Right lobe of liver (tissue), 6 donors: ENCODE data around the gene MPP7. TPM values are rescaled to one million over a fixed set of nuclear protein-coding genes. Genes with fewer than 3 reads are reported as not detected.
A peak's percentile ranks its signal among the peaks of the same experiment; 100 is the strongest.

Experiments used
- ATAC-seq, 4 donors: fragments of 200-7000 bp; cut with Tn5 transposase; one replicate each; pipeline ENCODE4 v1.9.1; 2020; ENCODE audit warnings: mild to moderate bottlenecking in 4 of 4, moderate library complexity in 4 of 4
- DNase-seq, 3 donors: peaks; one replicate each; pipeline ENCODE4 v3.0.0-alpha.2; 2020
- H3K27ac ChIP-seq, 3 donors: fragments of 200-600 bp; one replicate each; pipeline ENCODE4 v1.8.0; 2022
- H3K27me3 ChIP-seq, 2 donors: fragments of 200-600 bp; one replicate each; pipeline ENCODE4 v1.8.0; 2022
- H3K36me3 ChIP-seq, 4 donors: fragments of 200-600 bp; sonication (generic) in 1 of 4; one replicate each; pipeline versions ENCODE4 v1.5.1 to v1.8.0; 2017 to 2022; ENCODE audit warnings: control low read depth in 1 of 4
- H3K4me1 ChIP-seq, 4 donors: fragments of 200-600 bp; sonication (generic) in 1 of 4; one replicate each; pipeline versions ENCODE4 v1.5.1 to v1.8.0; 2017 to 2022; ENCODE audit warnings: control low read depth in 1 of 4
- H3K4me3 ChIP-seq, 3 donors: fragments of 200-600 bp; one replicate each; pipeline ENCODE4 v1.8.0; 2022
- H3K9me3 ChIP-seq, 4 donors: fragments of 200-600 bp; sonication (generic) in 1 of 4; one replicate each; pipeline versions ENCODE4 v1.5.1 to v1.8.0; 2017 to 2022; ENCODE audit warnings: control low read depth in 1 of 4
- CTCF ChIP-seq, 4 donors: fragments of 200-600 bp in 3 of 4; fragments of 450-650 bp in 1 of 4; IDR thresholded peaks; one replicate each; pipeline versions ENCODE4 v1.5.1 to v1.8.0; 2016 to 2022; ENCODE audit warnings: antibody characterized with exemption in 4 of 4, mild to moderate bottlenecking in 2 of 4
- POLR2A ChIP-seq: fragments of 450-650 bp; IDR thresholded peaks from one replicate; pipeline ENCODE4 v1.6.1; 2017; ENCODE audit warnings: antibody characterized with exemption, mild to moderate bottlenecking
- WGBS: methylation state at CpG from one replicate; pipeline ENCODE4 v1.1.6; 2018; ENCODE audit warnings: low coverage, low lambda C conversion rate; ENCODE audit not compliant: insufficient coverage; ENCODE audit errors: missing lambda C conversion rate; 5-methylcytosine and 5-hydroxymethylcytosine counted together
- intact Hi-C, 2 donors: fragments of 100-400 bp; cut with DNase I; formaldehyde crosslinking; loops; one replicate each; pipeline versions ENCODE4 v1.11.2 to v1.14.1; 2022
- total RNA-seq, 6 experiments: library from RNA; depleted of rRNA in 2 of 6; stranded (reverse); fragments of >200 nt in 2 of 6; fragmentation: NEBNext Ultra II Directional in 3 of 6; extraction: Animal tissue kit (Norgen Biotek cat#: 25700) in 3 of 6; gene quantifications; one replicate each; pipeline versions ENCODE4 v1.1.0 to v1.2.4, GENCODE V29; 2016 to 2023
- donor health status: DM: no; HTN: yes; CAD: no.
- donor health status: DM: no; HTN: no; CAD: no.
- donor health status: DM: no; HTN: no; CAD: no.
- donor health status: DM: no; HTN: yes; CAD: no.
- donor health status: DM: no; HTN: yes; CAD: no.

The MPP7 gene
- total RNA-seq, 6 experiments from 2014 or later: 1.9 to 4.2 (median 2.2) TPM

DNA sequence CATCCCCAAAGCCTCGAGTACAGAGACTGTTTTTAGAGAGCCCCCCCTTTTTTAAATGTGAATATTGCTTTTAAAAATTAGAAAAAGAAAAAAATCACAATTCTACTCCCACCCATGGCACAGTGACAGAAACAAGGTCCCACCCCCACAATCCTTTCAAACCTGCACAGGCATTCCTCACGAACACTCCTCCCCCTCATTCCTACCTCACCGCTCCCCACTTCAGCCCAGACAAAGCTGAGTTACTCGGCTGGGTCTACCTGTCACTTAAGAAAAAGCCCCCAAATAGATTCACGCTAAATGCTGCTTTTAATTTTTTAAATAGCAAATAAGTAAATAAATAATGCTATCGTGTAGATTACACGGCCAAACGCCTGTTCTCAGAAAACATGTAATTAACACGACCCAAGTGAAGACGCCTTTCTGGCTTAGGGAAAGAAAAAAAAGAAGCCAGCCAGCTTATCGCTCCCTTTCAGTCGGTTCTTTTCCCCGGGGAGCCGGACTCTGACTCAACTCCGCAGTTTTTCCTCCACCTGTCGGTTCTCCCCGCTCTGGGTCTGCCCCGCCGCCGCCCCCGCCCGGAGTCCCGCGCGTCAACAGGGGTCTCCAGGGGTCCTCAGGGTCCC, 739 bp downstream of the MPP7 start:
- intact Hi-C loops: no loop called here
- DNase-seq (no peak), ATAC-seq (peak in 1 of 4 donors; percentile 2)
- Histone ChIP-seq H3K4me3 (peak overlapping the region; percentile 85 to 100 (median 88)), H3K36me3 (no peaks in the 10 kb centered on the region), H3K4me1 (peaks cover 0 to 5% (median 0%) of the 10 kb centered on the region in 4 donors), H3K9me3 (no peaks in the 10 kb centered on the region), H3K27ac (peak overlapping the region; percentile 75 to 88 (median 84)), H3K27me3 (no peaks in the 10 kb centered on the region)
- TF ChIP-seq POLR2A (no peak), CTCF (IDR thresholded peaks at IDR 0.05) (no peak)
- 1% methylated on average over 17 of the region's 25 CpGs for WGBS

GRCh38 chr10:28300027-28300426, 2.8 kb downstream of the MPP7 start:
- Histone ChIP-seq H3K4me1 (peaks cover 0 to 5% (median 0%) of the 10 kb centered on the region in 4 donors), H3K4me3 (no peak overlapping the region), H3K36me3 (no peaks in the 10 kb centered on the region), H3K27ac (no peak overlapping the region), H3K27me3 (no peaks in the 10 kb centered on the region), H3K9me3 (no peaks in the 10 kb centered on the region)
- TF ChIP-seq CTCF (IDR thresholded peaks at IDR 0.05) (peak in 1 of 4 donors; percentile 4), POLR2A (no peak)
- intact Hi-C loops: no loop called here
- no peak for DNase-seq
- WGBS: 65% methylated on average over 2 of the region's 2 CpGs
- no peak for ATAC-seq

DNA sequence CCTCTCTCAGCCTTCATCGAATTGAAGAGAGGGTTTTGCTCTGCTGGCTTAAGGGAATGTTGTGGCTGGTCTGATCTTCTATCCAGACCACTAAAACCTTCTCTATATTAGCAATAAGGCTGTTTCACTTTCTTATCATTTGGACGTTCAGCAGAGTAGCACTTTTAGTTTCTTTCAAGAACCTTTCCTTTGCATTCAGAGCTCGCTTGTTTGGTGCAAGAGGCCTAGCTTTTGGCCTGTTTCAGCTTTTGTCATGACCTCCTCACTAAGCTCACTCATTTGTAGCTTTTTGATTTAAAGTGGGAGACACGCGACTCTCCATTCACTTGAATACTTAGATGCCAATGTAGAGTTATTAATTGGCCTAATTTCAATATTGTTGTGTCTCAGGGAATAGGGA, 3.9 kb downstream of the MPP7 start:
- intact Hi-C loops: no loop called here
- H3K36me3 ChIP-seq: no peaks in the 10 kb centered on the region
- 71% methylated on average over 5 of the region's 5 CpGs for WGBS
- H3K4me1 ChIP-seq: peaks cover 0 to 5% (median 0%) of the 10 kb centered on the region in 4 donors
- TF ChIP-seq POLR2A (no peak), CTCF (IDR thresholded peaks at IDR 0.05) (no peak)
- ATAC-seq (no peak), DNase-seq (no peak)
- H3K27ac ChIP-seq: no peak overlapping the region
- H3K4me3 ChIP-seq: no peak overlapping the region
- no peaks in the 10 kb centered on the region for H3K27me3 ChIP-seq
- no peaks in the 10 kb centered on the region for H3K9me3 ChIP-seq

DNA sequence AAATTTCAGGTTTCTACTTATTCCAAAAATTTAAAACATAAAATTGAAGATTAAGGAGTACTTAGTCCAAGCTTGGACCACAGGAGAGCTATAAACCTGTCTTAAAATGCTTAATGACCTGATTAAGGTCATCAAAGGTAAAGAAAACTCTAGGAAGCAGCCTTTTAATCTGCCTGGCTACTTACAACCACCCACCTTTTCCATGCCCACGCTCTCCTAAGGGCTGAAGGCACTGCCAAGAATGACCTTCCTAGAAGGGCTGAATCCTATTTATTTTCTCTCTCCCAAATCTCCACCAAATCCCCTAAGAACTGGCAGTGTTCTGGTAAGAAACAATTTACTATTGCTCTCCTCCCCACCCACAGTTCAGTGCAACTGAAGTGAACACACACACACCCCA, 6.8 kb downstream of the MPP7 start:
- no peaks in the 10 kb centered on the region for H3K9me3 ChIP-seq
- ATAC-seq (no peak), DNase-seq (no peak)
- no peak overlapping the region for H3K4me3 ChIP-seq
- TF ChIP-seq POLR2A: no peak
- TF ChIP-seq CTCF (IDR thresholded peaks at IDR 0.05): no peak
- intact Hi-C loops: no loop called here
- H3K4me1 ChIP-seq: no peaks in the 10 kb centered on the region
- H3K36me3 ChIP-seq: no peaks in the 10 kb centered on the region
- 85% methylated on average over 1 of the region's 1 CpG for WGBS
- no peaks in the 10 kb centered on the region for H3K27me3 ChIP-seq
- no peak overlapping the region for H3K27ac ChIP-seq
